ENCODE measurements around the gene SPATA16.

The SPATA16 gene

GRCh38 chr3:173065543-173065981 lies 75.5 kb downstream of the SPATA16 start:
- Histone ChIP-seq H3K79me2 (ENCODE audit: low read length) (no peaks in the 10 kb centered on the region), H3K9me3 (replicated peaks; ENCODE audit: insufficient read depth, low read length) (no peaks in the 10 kb centered on the region), H3K9ac (ENCODE audit: low read length) (no peak overlapping the region), H3K27me3 (replicated peaks; ENCODE audit: insufficient read depth, low read length) (no peaks in the 10 kb centered on the region), H4K20me1 (ENCODE audit: insufficient read depth, low read length) (no peaks in the 10 kb centered on the region), H3K4me3 (ENCODE audit: low read length) (no peak overlapping the region), H2AFZ (ENCODE audit: low read length) (no peak overlapping the region), H3F3A (ENCODE audit: insufficient read depth, low read length) (peaks cover 15% of the 10 kb centered on the region), H3K4me1 (ENCODE audit: low read length) (peaks cover 19% of the 10 kb centered on the region), H3K4me2 (ENCODE audit: low read depth, low read length) (peak overlapping the region; percentile 48), H3K27ac (ENCODE audit: low read length) (no peak overlapping the region), H3K9me2 (replicated peaks; ENCODE audit: insufficient read depth, low read length) (no peaks in the 10 kb centered on the region), H3K36me3 (replicated peaks; ENCODE audit: insufficient read depth, low read length) (no peaks in the 10 kb centered on the region)
- DNase-seq, result peak; percentile 86
- TF ChIP-seq EZH2phosphoT487 (IDR thresholded peaks at IDR 0.05; ENCODE audit: low read length), result no peak
- no peak for TF ChIP-seq EZH2 (optimal IDR thresholded peaks at IDR 0.05; ENCODE audit: low read depth, low read length)
- TF ChIP-seq CTCF (IDR thresholded peaks at IDR 0.05; ENCODE audit: low read length), result no peak

GRCh38 chr3:173064631-173065030 lies 76.4 kb downstream of the SPATA16 start:
- TF ChIP-seq EZH2 (optimal IDR thresholded peaks at IDR 0.05; ENCODE audit: low read depth, low read length), result no peak
- TF ChIP-seq EZH2phosphoT487 (IDR thresholded peaks at IDR 0.05; ENCODE audit: low read length), result no peak
- no peak for TF ChIP-seq CTCF (IDR thresholded peaks at IDR 0.05; ENCODE audit: low read length)
- H3K9ac ChIP-seq (ENCODE audit: low read length), result no peak overlapping the region
- no peaks in the 10 kb centered on the region for H4K20me1 ChIP-seq (ENCODE audit: insufficient read depth, low read length)
- no peak overlapping the region for H2AFZ ChIP-seq (ENCODE audit: low read length)
- H3K27me3 ChIP-seq (replicated peaks; ENCODE audit: insufficient read depth, low read length), result no peaks in the 10 kb centered on the region
- H3K9me3 ChIP-seq (replicated peaks; ENCODE audit: insufficient read depth, low read length), result no peaks in the 10 kb centered on the region
- H3F3A ChIP-seq (ENCODE audit: insufficient read depth, low read length), result peaks cover 15% of the 10 kb centered on the region
- no peak overlapping the region for H3K4me2 ChIP-seq (ENCODE audit: low read depth, low read length)
- no peaks in the 10 kb centered on the region for H3K36me3 ChIP-seq (replicated peaks; ENCODE audit: insufficient read depth, low read length)
- DNase-seq, result no peak
- H3K79me2 ChIP-seq (ENCODE audit: low read length), result no peaks in the 10 kb centered on the region
- no peak overlapping the region for H3K27ac ChIP-seq (ENCODE audit: low read length)
- H3K4me3 ChIP-seq (ENCODE audit: low read length), result no peak overlapping the region
- H3K9me2 ChIP-seq (replicated peaks; ENCODE audit: insufficient read depth, low read length), result no peaks in the 10 kb centered on the region
- peaks cover 19% of the 10 kb centered on the region for H3K4me1 ChIP-seq (ENCODE audit: low read length)

- Histone ChIP-seq H3F3A (ENCODE audit: insufficient read depth, low read length) (no peaks in the 10 kb centered on the region), H3K9me2 (replicated peaks; ENCODE audit: insufficient read depth, low read length) (no peaks in the 10 kb centered on the region), H3K4me3 (ENCODE audit: low read length) (no peak overlapping the region), H3K9ac (ENCODE audit: low read length) (no peak overlapping the region), H4K20me1 (ENCODE audit: insufficient read depth, low read length) (no peaks in the 10 kb centered on the region), H3K79me2 (ENCODE audit: low read length) (no peaks in the 10 kb centered on the region), H3K27ac (ENCODE audit: low read length) (no peak overlapping the region), H3K4me1 (ENCODE audit: low read length) (no peaks in the 10 kb centered on the region), H3K36me3 (replicated peaks; ENCODE audit: insufficient read depth, low read length) (no peaks in the 10 kb centered on the region), H3K9me3 (replicated peaks; ENCODE audit: insufficient read depth, low read length) (no peaks in the 10 kb centered on the region), H3K27me3 (replicated peaks; ENCODE audit: insufficient read depth, low read length) (no peaks in the 10 kb centered on the region), H3K4me2 (ENCODE audit: low read depth, low read length) (no peak overlapping the region), H2AFZ (ENCODE audit: low read length) (no peak overlapping the region)
- no peak for TF ChIP-seq CTCF (IDR thresholded peaks at IDR 0.05; ENCODE audit: low read length)
- no peak for DNase-seq
Observed at GRCh38 chr3:173058229-173058628, 82.8 kb downstream of the SPATA16 start.
